Parathyroid adenoma (tissue), 2 donors: Measurements from ENCODE around the gene ZBTB14.

Experiments used
- H2AFZ ChIP-seq: fragments of 300-600 bp; sonication (generic); one replicate; pipeline ENCODE4 v1.7.0; 2017; ENCODE audit warnings: antibody characterized with exemption, mild to moderate bottlenecking
- H3K27ac ChIP-seq: fragments of 300-600 bp; sonication (generic); one replicate; pipeline ENCODE4 v1.7.0; 2017
- H3K27me3 ChIP-seq: fragments of 300-600 bp; sonication (generic); one replicate; pipeline ENCODE4 v1.7.0; 2017; ENCODE audit warnings: low read length; ENCODE audit not compliant: control insufficient read depth, insufficient read depth
- H3K36me3 ChIP-seq: fragments of 300-600 bp; sonication (generic); one replicate; pipeline ENCODE4 v1.7.0; 2017; ENCODE audit warnings: low read length; ENCODE audit not compliant: control insufficient read depth, insufficient read depth
- H3K4me1 ChIP-seq: fragments of 300-600 bp; sonication (generic); one replicate; pipeline ENCODE4 v1.7.0; 2017; ENCODE audit warnings: control low read depth
- H3K4me2 ChIP-seq: fragments of 300-600 bp; sonication (generic); one replicate; pipeline ENCODE4 v1.7.0; 2017; ENCODE audit warnings: low read length
- H3K4me3 ChIP-seq: fragments of 300-600 bp; sonication (generic); one replicate; pipeline ENCODE4 v1.7.0; 2017; ENCODE audit warnings: low read depth, low read length
- H3K79me2 ChIP-seq: fragments of 300-600 bp; sonication (generic); one replicate; pipeline ENCODE4 v1.7.0; 2017; ENCODE audit warnings: control low read depth
- H3K9ac ChIP-seq: fragments of 300-600 bp; sonication (generic); one replicate; pipeline ENCODE4 v1.7.0; 2017; ENCODE audit warnings: mild to moderate bottlenecking
- H3K9me3 ChIP-seq: fragments of 300-600 bp; sonication (generic); one replicate; pipeline ENCODE4 v1.7.0; 2017; ENCODE audit warnings: low read length; ENCODE audit not compliant: control insufficient read depth
- TF ChIP-seq, protein P1 (sequence below): fragments of 300-600 bp; sonication (generic); IDR thresholded peaks from one replicate; pipeline ENCODE4 v1.7.0; 2017; ENCODE audit warnings: antibody characterized with exemption, mild to moderate bottlenecking
- donor health status: primary hyperparathyroidism.

ZBTB14 gene

DNA sequence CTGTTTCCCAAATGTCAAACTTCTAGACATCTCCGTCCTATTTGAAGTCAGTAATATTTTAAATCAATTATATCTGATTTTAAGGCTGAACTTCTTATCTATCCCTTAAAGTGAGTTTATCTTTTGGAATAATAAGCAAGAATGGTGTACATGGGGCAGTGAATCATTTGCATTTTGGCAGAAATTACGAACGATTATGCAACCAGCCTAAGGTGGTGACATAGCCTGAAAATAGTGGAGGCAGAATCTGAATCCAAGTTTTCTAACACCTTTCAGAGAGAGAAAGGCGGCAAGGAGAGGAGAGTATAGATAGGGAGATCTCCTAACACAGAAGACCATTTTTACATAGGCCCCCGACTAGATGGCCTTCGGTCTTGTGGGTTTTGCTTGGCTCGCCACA is 10.7 kb downstream of the ZBTB14 start:
- Histone ChIP-seq H3K4me3 (no peak overlapping the region), H2AFZ (peak overlapping the region; percentile 24), H3K79me2 (no peaks in the 10 kb centered on the region), H3K4me1 (peaks cover 24% of the 10 kb centered on the region), H3K27me3 (no peaks in the 10 kb centered on the region), H3K36me3 (no peaks in the 10 kb centered on the region), H3K9me3 (no peaks in the 10 kb centered on the region), H3K9ac (no peak overlapping the region), H3K4me2 (no peak overlapping the region), H3K27ac (peak overlapping the region; percentile 16)
- TF ChIP-seq, protein P1, sequence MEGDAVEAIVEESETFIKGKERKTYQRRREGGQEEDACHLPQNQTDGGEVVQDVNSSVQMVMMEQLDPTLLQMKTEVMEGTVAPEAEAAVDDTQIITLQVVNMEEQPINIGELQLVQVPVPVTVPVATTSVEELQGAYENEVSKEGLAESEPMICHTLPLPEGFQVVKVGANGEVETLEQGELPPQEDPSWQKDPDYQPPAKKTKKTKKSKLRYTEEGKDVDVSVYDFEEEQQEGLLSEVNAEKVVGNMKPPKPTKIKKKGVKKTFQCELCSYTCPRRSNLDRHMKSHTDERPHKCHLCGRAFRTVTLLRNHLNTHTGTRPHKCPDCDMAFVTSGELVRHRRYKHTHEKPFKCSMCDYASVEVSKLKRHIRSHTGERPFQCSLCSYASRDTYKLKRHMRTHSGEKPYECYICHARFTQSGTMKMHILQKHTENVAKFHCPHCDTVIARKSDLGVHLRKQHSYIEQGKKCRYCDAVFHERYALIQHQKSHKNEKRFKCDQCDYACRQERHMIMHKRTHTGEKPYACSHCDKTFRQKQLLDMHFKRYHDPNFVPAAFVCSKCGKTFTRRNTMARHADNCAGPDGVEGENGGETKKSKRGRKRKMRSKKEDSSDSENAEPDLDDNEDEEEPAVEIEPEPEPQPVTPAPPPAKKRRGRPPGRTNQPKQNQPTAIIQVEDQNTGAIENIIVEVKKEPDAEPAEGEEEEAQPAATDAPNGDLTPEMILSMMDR: no peak

DNA sequence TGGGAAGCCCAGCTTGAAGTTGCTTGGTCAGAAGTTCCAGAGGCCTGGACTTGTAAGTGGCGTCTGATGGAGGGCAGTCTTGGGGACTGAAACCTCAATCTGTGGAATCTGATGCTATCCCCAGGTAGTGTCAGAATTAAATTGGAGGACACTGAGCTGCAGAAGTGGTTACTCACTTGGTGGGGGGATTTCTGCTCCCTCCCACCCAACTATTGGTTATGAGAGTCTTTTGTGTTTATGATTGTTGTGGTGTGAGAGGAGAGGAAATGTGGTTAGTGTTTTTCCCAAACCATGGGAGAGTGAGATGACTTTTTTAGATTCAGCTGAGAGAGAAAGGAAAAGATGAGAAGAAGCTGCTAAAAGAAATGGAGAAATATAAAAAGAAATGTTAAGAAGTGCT is 12.8 kb downstream of the ZBTB14 start:
- H3K4me1 ChIP-seq: peaks cover 14% of the 10 kb centered on the region
- no peak overlapping the region for H3K27ac ChIP-seq
- TF ChIP-seq, protein P1: no peak
- no peaks in the 10 kb centered on the region for H3K36me3 ChIP-seq
- H3K27me3 ChIP-seq: no peaks in the 10 kb centered on the region
- H3K79me2 ChIP-seq: no peaks in the 10 kb centered on the region
- H3K9me3 ChIP-seq: no peaks in the 10 kb centered on the region
- H3K9ac ChIP-seq: no peak overlapping the region
- no peak overlapping the region for H2AFZ ChIP-seq
- no peak overlapping the region for H3K4me2 ChIP-seq
- H3K4me3 ChIP-seq: no peak overlapping the region

DNA sequence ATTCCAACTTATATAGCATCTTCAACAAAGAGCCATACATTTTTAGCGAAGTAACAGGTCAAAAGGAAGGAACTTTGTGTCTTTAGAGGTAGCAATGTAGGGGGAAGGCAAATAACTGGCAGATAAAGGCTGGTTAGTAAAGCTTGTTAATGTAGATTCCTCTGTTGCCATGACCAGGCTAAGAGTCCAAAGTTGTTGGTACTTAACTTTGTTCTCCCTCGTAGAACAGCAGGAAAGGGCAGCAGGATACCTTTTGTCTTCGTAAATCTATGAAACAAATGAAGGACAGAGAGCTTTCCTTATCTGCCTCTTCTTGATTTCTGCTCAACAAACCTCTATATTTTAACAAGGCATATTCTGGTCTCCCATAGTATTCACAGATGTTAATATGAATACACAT is 18.6 kb downstream of the ZBTB14 start:
- no peaks in the 10 kb centered on the region for H3K79me2 ChIP-seq
- no peak overlapping the region for H3K4me2 ChIP-seq
- TF ChIP-seq, protein P1: no peak
- H3K36me3 ChIP-seq: no peaks in the 10 kb centered on the region
- peak overlapping the region; percentile 41 for H2AFZ ChIP-seq
- H3K9ac ChIP-seq: no peak overlapping the region
- H3K27me3 ChIP-seq: no peaks in the 10 kb centered on the region
- H3K27ac ChIP-seq: no peak overlapping the region
- no peak overlapping the region for H3K4me3 ChIP-seq
- H3K4me1 ChIP-seq: no peaks in the 10 kb centered on the region
- H3K9me3 ChIP-seq: no peaks in the 10 kb centered on the region

DNA sequence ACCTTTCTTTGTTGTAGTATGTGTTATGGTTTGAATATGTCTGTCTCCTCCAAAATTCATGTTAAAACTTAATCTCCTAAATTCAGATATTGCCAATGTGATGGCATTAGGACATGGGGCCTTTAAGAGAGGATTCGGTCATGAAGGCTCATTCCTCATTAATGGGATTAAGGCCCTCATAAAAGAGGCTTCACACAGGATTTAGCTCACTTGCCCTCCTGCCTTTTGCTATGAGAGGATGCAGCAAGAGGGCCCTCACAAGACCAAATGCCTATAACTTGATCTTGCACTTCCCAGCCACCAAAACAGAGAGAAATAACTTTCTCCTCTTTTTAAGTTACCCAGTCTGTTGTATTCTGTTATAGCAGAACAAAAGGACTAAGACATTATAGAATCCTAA is 19.7 kb downstream of the ZBTB14 start:
- Histone ChIP-seq H3K4me1 (no peaks in the 10 kb centered on the region), H3K9ac (no peak overlapping the region), H3K9me3 (no peaks in the 10 kb centered on the region), H3K36me3 (no peaks in the 10 kb centered on the region), H3K27me3 (no peaks in the 10 kb centered on the region), H3K79me2 (no peaks in the 10 kb centered on the region), H3K27ac (no peak overlapping the region), H3K4me3 (no peak overlapping the region), H3K4me2 (no peak overlapping the region), H2AFZ (no peak overlapping the region)
- TF ChIP-seq, protein P1: no peak

DNA sequence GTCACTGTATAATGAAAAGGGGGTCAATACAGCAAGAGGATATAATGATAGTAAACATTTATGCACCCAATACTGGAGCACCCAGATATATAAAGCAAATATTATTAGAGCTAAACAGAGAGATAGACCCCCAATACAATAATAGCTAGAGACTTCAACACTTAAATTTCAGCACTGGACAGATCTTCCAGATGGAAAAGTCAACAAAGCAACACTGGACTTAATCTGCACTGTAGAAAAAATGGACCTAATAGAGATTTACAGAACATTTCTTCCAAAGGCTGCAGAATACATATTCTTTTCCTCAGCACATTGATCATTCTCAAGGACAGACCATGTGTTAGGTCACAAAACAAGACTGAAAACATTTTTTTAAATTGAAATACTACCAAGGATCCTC is 26.7 kb downstream of the ZBTB14 start:
- TF ChIP-seq, protein P1: no peak

More for the DNA sequence above, 26.7 kb downstream of the ZBTB14 start:
- Histone ChIP-seq H3K4me1 (no peaks in the 10 kb centered on the region), H3K4me2 (no peak overlapping the region), H3K27ac (no peak overlapping the region), H2AFZ (no peak overlapping the region), H3K9me3 (no peaks in the 10 kb centered on the region), H3K9ac (no peak overlapping the region), H3K36me3 (no peaks in the 10 kb centered on the region), H3K27me3 (no peaks in the 10 kb centered on the region), H3K4me3 (no peak overlapping the region), H3K79me2 (no peaks in the 10 kb centered on the region)
